T-helper 1 cell treated with Interleukin-12 subunit alpha and Interleukin-12 subunit beta and Interleukin-4 antibody, amounts not matched to agents 30 μg/mL and 1 μg/mL, for 36 hours (primary cell): ENCODE measurements around the gene DPPA4.
"Not testable (repeated sequence)": the region's sequence is repeated elsewhere in the genome, so short reads cannot be mapped to it uniquely, and the experiment has no call there.

Experiments
- H3K27ac Mint-ChIP-seq: one replicate; pipeline ENCODE4 v1.8.0; 2021; ENCODE audit warnings: mild to moderate bottlenecking, mixed read lengths
- H3K27me3 Mint-ChIP-seq: one replicate; pipeline ENCODE4 v1.8.0; 2021; ENCODE audit warnings: low read depth, mixed read lengths
- H3K36me3 Mint-ChIP-seq: one replicate; pipeline ENCODE4 v1.8.0; 2021; ENCODE audit warnings: low read depth, mixed read lengths
- H3K4me1 Mint-ChIP-seq: one replicate; pipeline ENCODE4 v1.8.0; 2021; ENCODE audit warnings: low read depth, mixed read lengths
- H3K4me3 Mint-ChIP-seq: one replicate; pipeline ENCODE4 v1.8.0; 2021; ENCODE audit warnings: mild to moderate bottlenecking, moderate library complexity, mixed read lengths
- H3K9me3 Mint-ChIP-seq: one replicate; pipeline ENCODE4 v1.8.0; 2021; ENCODE audit warnings: mixed read lengths

The DPPA4 gene

GRCh38 chr3:109337393-109337792 is at the start of gene DPPA4:
Gene DPPA4 (minus strand): TSS chr3:109337546. CDS start chr3:109337517, 29 bp downstream.
- Mint-ChIP-seq H3K27me3 (peaks cover 30% of the 10 kb centered on the region), H3K36me3 (peaks cover 3% of the 10 kb centered on the region), H3K9me3 (no peaks in the 10 kb centered on the region), H3K4me3 (peak within 1 kb of the TSS; percentile 41), H3K4me1 (peaks cover 2% of the 10 kb centered on the region), H3K27ac (no peak within 1 kb of the TSS)

- Mint-ChIP-seq H3K9me3 (no peaks in the 10 kb centered on the region), H3K4me3 (no peak overlapping the region), H3K36me3 (no peaks in the 10 kb centered on the region), H3K4me1 (no peaks in the 10 kb centered on the region), H3K27ac (no peak overlapping the region), H3K27me3 (no peaks in the 10 kb centered on the region)
Measured at GRCh38 chr3:109385442-109386318, 48.3 kb upstream of the DPPA4 start.

- H3K27me3 Mint-ChIP-seq, result no peaks in the 10 kb centered on the region
- H3K27ac Mint-ChIP-seq, result no peak overlapping the region
- no peaks in the 10 kb centered on the region for H3K9me3 Mint-ChIP-seq
- no peaks in the 10 kb centered on the region for H3K4me1 Mint-ChIP-seq
- no peak overlapping the region for H3K4me3 Mint-ChIP-seq
- no peaks in the 10 kb centered on the region for H3K36me3 Mint-ChIP-seq
Measured at GRCh38 chr3:109384164-109384563, 46.8 kb upstream of the DPPA4 start.

- H3K27me3 Mint-ChIP-seq, result no peaks in the 10 kb centered on the region
- H3K27ac Mint-ChIP-seq, result no peak overlapping the region
- no peaks in the 10 kb centered on the region for H3K36me3 Mint-ChIP-seq
- no peaks in the 10 kb centered on the region for H3K9me3 Mint-ChIP-seq
- H3K4me3 Mint-ChIP-seq, result no peak overlapping the region
- no peaks in the 10 kb centered on the region for H3K4me1 Mint-ChIP-seq
Measured at GRCh38 chr3:109382588-109382987, 45.2 kb upstream of the DPPA4 start.

- no peaks in the 10 kb centered on the region for H3K9me3 Mint-ChIP-seq
- no peaks in the 10 kb centered on the region for H3K4me1 Mint-ChIP-seq
- H3K36me3 Mint-ChIP-seq, result no peaks in the 10 kb centered on the region
- no peak overlapping the region for H3K4me3 Mint-ChIP-seq
- no peaks in the 10 kb centered on the region for H3K27me3 Mint-ChIP-seq
- no peak overlapping the region for H3K27ac Mint-ChIP-seq
Measured at GRCh38 chr3:109375975-109376374, 38.6 kb upstream of the DPPA4 start.

GRCh38 chr3:109374434-109374833 is 37.1 kb upstream of the DPPA4 start:
- not testable (repeated sequence) for H3K36me3 Mint-ChIP-seq, H3K27ac Mint-ChIP-seq, H3K9me3 Mint-ChIP-seq, H3K27me3 Mint-ChIP-seq, H3K4me3 Mint-ChIP-seq, H3K4me1 Mint-ChIP-seq

- no peaks in the 10 kb centered on the region for H3K36me3 Mint-ChIP-seq
- H3K9me3 Mint-ChIP-seq, result no peaks in the 10 kb centered on the region
- H3K27me3 Mint-ChIP-seq, result no peaks in the 10 kb centered on the region
- no peak overlapping the region for H3K4me3 Mint-ChIP-seq
- no peak overlapping the region for H3K27ac Mint-ChIP-seq
- no peaks in the 10 kb centered on the region for H3K4me1 Mint-ChIP-seq
Measured at GRCh38 chr3:109373933-109374332, 36.6 kb upstream of the DPPA4 start.

- Mint-ChIP-seq H3K36me3 (no peaks in the 10 kb centered on the region), H3K27ac (no peak overlapping the region), H3K9me3 (no peaks in the 10 kb centered on the region), H3K27me3 (no peaks in the 10 kb centered on the region), H3K4me1 (no peaks in the 10 kb centered on the region), H3K4me3 (no peak overlapping the region)
Measured at GRCh38 chr3:109372639-109373038, 35.3 kb upstream of the DPPA4 start.

GRCh38 chr3:109369510-109369909 is 32.2 kb upstream of the DPPA4 start:
- H3K4me3 Mint-ChIP-seq, result no peak overlapping the region
- H3K27me3 Mint-ChIP-seq, result no peaks in the 10 kb centered on the region
- no peaks in the 10 kb centered on the region for H3K9me3 Mint-ChIP-seq
- H3K36me3 Mint-ChIP-seq, result no peaks in the 10 kb centered on the region
- H3K27ac Mint-ChIP-seq, result no peak overlapping the region
- no peaks in the 10 kb centered on the region for H3K4me1 Mint-ChIP-seq

- Mint-ChIP-seq H3K36me3 (no peaks in the 10 kb centered on the region), H3K4me3 (no peak overlapping the region), H3K9me3 (no peaks in the 10 kb centered on the region), H3K27me3 (no peaks in the 10 kb centered on the region), H3K4me1 (no peaks in the 10 kb centered on the region), H3K27ac (no peak overlapping the region)
Measured at GRCh38 chr3:109364088-109364487, 26.7 kb upstream of the DPPA4 start.

GRCh38 chr3:109363634-109364033 is 26.3 kb upstream of the DPPA4 start:
- no peak overlapping the region for H3K4me3 Mint-ChIP-seq
- H3K27me3 Mint-ChIP-seq, result no peaks in the 10 kb centered on the region
- no peaks in the 10 kb centered on the region for H3K36me3 Mint-ChIP-seq
- no peaks in the 10 kb centered on the region for H3K4me1 Mint-ChIP-seq
- no peaks in the 10 kb centered on the region for H3K9me3 Mint-ChIP-seq
- H3K27ac Mint-ChIP-seq, result no peak overlapping the region

GRCh38 chr3:109362823-109363222 is 25.5 kb upstream of the DPPA4 start:
- Mint-ChIP-seq H3K9me3 (no peaks in the 10 kb centered on the region), H3K4me1 (no peaks in the 10 kb centered on the region), H3K4me3 (no peak overlapping the region), H3K36me3 (no peaks in the 10 kb centered on the region), H3K27me3 (no peaks in the 10 kb centered on the region), H3K27ac (no peak overlapping the region)

- H3K9me3 Mint-ChIP-seq, H3K27ac Mint-ChIP-seq, H3K36me3 Mint-ChIP-seq, H3K4me1 Mint-ChIP-seq, H3K4me3 Mint-ChIP-seq, H3K27me3 Mint-ChIP-seq: not testable (repeated sequence)
Measured at GRCh38 chr3:109358809-109359208, 21.5 kb upstream of the DPPA4 start.

- Mint-ChIP-seq H3K4me3 (no peak overlapping the region), H3K9me3 (no peaks in the 10 kb centered on the region), H3K36me3 (no peaks in the 10 kb centered on the region)
Measured at GRCh38 chr3:109356442-109357155, 19.3 kb upstream of the DPPA4 start.

More at GRCh38 chr3:109356442-109357155, 19.3 kb upstream of the DPPA4 start:
- Mint-ChIP-seq H3K4me1 (no peaks in the 10 kb centered on the region), H3K27ac (no peak overlapping the region), H3K27me3 (peaks cover 6% of the 10 kb centered on the region)
